NCI-H1930 (cell line): Measurements from ENCODE around the gene BICD2.

Experiments used
- DNase-seq, 2 experiments: peaks; one replicate each; lab custom pipeline; 2025; lab: John Stamatoyannopoulos, UW

Gene BICD2

GRCh38 chr9:92727716-92728700 lies 36.6 kb downstream of the BICD2 start:
- DNase-seq = no peak

DNA sequence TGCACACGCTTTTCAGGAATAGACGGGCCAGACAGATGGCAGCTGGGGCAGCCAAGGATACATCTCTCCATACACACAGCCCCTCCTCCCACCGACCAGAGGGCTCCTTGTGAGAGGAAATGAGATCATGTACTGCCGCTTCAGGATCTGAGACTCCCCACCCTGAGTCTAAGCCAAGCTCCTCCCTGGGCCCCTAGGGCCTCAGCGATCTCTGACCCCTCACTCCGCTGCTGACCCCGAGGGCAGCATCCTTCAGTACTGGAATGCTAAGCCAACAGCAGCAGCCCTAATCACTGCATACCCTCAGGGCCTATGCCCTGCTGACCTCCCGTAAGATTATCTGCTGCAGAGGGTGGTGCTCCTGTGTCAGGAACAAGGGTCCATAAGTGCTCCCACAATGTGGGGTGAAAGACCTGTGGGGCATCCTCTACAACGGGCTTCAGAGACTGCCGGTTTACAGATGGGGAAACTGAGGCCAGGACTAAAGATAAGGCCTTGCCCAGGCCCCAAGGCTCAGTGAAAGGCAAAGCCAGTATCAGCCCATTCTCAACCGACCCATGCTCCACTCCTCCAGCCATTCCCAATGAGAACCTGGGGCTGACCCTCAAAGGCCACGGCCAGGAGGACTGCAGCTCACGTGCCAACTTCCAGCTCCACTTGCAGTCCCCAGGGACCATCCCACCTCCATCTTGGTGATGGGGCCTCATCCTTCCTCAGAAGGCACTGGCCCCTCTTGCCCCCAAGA lies 37.5 kb downstream of the BICD2 start:
- no peak for DNase-seq

GRCh38 chr9:92726348-92726747 lies 38.3 kb downstream of the BICD2 start:
- DNase-seq = no peak

GRCh38 chr9:92725766-92726165 lies 38.9 kb downstream of the BICD2 start:
- DNase-seq = no peak

- no peak for DNase-seq
Observed at GRCh38 chr9:92725266-92725545, 39.4 kb downstream of the BICD2 start.

DNA sequence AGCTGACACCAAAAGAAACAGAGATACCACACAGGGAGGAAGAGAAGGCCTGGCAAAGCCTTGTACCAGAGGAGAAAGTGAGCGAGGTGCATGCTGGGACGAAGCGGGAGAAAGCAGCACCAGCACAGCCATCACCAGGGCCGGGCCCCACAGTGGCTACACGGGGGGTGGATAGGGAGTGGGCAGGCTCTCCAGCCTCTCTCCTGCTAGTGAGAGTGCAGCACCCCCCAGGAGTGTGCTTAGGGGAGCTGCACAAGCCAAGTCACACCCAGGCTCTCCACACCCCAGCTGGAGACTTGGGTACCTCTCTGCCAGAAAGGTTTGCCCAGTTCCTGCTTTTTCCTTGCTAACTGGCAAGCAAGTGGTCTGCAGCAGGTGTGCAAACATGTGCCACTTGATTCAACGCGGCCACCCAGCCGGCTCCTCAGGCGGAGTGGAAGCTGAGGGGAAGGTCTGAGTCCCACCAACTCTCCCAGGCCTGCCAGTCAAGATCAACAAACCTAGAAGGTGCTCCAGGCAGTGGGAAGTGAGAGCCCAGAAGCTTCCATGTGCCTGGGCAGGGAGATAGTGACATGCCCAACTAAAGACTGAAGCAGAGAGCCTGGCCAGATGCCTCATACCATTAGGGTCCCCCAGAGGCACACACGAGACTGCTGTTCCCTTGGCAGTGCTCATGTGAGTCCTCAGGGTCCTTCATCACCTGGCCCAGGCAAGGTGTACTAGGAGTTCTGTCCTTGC lies 39.9 kb downstream of the BICD2 start:
- DNase-seq = no peak

GRCh38 chr9:92723801-92724323 lies 40.8 kb downstream of the BICD2 start:
- no peak for DNase-seq

GRCh38 chr9:92723299-92723625 lies 41.4 kb downstream of the BICD2 start:
- DNase-seq = no peak

DNA sequence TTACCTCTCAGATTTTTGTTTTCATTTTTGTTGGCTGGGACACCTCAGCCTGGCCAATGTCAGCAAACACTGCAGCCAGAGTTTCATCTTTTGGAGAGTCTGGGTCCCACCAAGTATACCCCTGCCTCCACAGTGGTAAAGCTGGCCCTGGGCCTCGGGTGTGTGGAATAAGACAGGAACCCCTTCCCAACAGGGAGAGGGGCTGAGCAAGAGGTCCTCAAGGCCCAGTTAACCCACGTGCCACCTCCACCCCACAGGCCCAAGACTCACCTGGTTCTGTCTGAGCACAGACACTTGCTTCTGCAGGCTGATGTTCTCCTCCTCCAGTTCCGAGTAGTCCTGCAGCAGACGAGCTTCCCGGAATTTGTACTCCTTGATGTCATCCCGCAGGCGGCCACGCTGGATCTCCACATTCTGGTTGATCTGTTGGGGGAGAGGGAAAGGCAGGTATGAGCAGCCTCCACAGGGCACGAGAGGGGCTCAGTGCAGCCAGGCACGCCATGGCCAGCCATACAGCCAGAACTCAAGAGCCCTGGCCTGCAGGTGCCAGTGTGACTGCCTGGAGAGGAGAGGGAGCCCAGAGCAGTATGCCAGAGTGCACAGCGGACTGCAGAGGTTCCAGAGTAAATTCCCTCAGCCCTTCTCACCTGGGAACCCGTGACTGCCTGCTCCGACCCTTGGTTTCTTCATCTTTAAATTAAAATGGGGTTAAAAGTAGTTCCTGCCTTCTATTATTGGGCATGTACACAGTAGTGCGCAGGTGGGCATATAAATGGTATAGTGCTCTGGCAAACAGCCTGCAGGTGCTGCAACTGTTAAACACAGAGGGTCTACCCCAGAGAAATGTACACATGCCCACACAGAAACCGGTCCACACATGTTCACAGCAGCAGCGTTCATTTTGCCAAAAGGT lies 42.0 kb downstream of the BICD2 start:
- DNase-seq = no peak

- DNase-seq = no peak
Observed at GRCh38 chr9:92721548-92721947, 43.1 kb downstream of the BICD2 start.

- DNase-seq = no peak
Observed at GRCh38 chr9:92720807-92721535, 43.7 kb downstream of the BICD2 start.

GRCh38 chr9:92720209-92720765 lies 44.3 kb downstream of the BICD2 start:
- no peak for DNase-seq

DNA sequence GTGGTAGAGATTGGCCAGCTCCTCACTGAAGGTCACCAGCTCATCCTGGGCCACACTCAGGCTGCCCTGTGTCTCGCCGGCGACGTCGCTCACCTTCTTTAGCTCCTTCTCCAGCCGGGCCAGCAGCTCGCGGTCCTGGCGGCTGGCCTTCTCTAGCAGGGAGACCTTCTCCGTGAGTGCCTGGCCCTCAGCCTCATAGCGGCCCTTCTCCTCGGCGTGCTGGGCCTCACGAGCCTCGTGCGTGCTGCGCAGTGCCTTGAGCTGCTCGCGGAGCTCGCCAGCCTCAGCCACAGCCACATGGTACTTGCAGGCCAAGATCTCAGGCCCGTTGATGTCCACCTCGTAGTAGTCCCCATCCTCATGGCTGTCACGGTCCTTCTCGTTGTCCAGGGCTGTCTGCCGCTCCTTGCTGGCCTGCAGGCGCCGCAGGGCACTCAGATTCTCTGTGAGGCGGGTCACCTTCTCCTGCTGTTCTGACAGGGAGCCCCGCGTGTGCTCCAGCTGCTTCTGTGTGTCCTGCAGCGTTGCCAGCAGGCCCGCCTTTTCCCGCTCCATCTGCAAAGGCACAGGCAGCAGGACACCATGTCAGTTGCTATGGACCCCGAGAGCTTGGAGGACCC lies 45.5 kb downstream of the BICD2 start:
- no peak for DNase-seq

- DNase-seq = no peak
Observed at GRCh38 chr9:92718086-92719001, 46.3 kb downstream of the BICD2 start.

DNA sequence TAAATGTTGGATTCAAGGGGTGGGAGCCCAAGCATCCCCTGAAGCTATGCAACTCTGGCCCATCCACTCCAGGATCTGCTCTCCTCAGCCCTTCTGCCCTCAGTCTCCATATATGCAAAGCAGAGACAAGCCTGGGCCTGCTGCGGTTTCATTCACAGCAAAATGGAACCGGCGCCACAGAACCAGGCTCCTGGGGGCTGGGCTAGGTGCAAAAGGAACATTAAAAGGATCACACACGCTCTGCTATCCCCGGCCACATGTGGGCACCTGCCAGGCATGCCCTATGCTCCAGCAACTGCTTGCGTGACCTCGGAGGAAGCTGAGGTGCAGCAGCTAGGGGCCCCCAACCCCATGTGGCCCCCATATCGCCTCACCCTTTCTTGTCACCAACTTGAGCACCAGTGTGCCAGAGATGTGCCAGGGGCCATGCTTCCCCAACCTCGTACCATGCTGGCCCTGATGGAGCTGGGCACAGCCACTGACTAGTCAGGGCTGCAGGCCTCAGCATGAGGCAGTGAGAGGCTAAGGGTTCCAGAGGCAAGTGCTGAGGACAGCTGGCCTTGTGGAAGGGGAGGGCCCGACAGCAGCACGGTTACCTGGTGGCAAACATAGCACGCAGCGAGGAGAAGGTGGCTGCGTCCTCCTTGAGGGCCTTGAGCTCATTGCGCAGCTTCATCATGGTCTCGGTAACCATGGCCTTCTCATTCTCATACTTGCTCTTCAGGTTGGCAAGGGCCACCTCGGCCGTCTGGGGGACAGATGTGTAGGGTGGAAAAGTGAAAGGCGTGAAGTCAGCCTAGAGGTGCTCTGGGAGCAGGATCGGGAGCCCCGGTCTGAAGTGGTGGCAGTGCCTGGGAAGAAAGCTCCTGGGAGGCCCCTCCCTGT lies 47.2 kb downstream of the BICD2 start:
- DNase-seq = no peak

DNA sequence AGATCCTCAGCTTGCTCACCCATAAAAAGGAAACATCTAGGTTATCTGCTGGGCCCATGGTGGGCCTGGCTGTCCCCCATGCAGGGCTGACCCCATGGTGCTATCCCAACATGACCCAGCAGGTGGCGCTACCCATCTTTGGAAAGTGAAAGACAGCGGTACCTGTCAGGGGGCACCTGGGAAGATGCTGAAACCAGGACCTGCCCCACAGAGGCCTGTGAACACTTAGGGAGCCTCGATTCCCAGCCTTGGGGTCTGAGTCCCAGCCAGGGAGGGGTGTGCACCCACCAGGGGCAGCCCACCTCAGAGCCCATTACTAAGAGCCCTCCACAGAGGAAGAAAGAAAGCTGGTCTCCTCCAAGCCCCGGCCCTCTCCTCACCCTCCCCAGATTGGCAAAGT lies 48.1 kb downstream of the BICD2 start:
- DNase-seq = peak; percentile 29 to 53

GRCh38 chr9:92715488-92716231 lies 49.0 kb downstream of the BICD2 start:
- no peak for DNase-seq
